GM18951 (cell line): Measurements from ENCODE around the gene RBP4.
"Not testable (repeated sequence)": the region's sequence is repeated elsewhere in the genome, so short reads cannot be mapped to it uniquely, and the experiment has no call there.

Experiments used
- POLR2A ChIP-seq: IDR thresholded peaks from 4 replicates; pipeline ENCODE4 v1.6.1; 2011; ENCODE audit warnings: mild to moderate bottlenecking; ENCODE audit not compliant: insufficient read length, insufficient read depth; ENCODE audit errors: extremely low read depth
- in situ Hi-C: fragments of 300-500 bp; cut with MboI; formaldehyde crosslinking; loops from one replicate; pipeline ENCODE4 v1.12.0; 2022; ENCODE audit warnings: low sequenced_read_pairs, mixed read lengths, inconsistent platforms; ENCODE audit not compliant: unreplicated experiment

The RBP4 gene

GRCh38 chr10:93566435-93567276 lies 34.4 kb downstream of the RBP4 start, which contains the start of gene FFAR4:
TSS of gene FFAR4 (plus strand) at chr10:93566665. CDS start at chr10:93566721, 56 bp downstream.
- in situ Hi-C loops = no loop called here
- no peak for TF ChIP-seq POLR2A

DNA sequence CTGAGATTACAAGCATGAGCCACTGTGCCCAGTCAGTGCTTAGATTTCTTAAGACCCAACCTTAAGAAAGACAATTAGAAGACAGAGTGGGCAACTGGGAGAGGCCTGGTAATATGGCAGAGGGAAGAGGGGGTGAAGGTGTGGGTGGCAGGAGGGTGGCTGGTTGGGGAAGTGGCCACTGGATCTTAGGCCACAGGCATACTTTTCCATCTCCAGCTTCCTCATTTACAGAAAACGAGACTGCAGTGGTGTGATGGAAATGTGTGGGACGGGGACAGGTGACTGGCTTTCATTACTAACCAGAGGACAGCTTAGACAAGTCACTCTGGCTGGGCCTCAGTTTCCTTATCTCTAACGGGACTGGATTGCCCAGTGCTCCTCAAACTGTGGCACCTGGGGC lies 35.6 kb downstream of the RBP4 start:
- in situ Hi-C loops = no loop called here
- TF ChIP-seq POLR2A = no peak

- in situ Hi-C loops = no loop called here
- no peak for TF ChIP-seq POLR2A
Measured at GRCh38 chr10:93560541-93560940, 40.5 kb downstream of the RBP4 start.

DNA sequence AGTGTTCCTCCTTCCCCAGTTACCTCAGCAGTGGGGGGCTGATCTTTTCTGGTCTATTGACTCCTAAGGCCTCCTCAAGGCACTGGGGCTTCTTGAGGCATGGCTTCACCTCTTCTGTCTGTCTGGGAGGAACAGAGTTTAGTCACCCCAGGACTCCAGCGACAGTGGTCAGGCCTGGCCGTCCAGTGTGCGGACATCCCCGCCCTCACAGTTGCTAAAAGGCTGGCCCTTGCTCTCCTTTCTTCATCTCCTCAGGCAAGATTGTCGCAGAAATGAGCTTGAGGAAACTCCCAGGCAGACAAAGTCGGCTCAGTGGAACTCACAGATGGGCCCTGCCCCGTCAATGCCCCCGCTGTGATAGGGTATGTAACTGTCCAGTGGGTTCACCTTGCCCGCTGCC lies 41.5 kb downstream of the RBP4 start:
- no peak for TF ChIP-seq POLR2A
- in situ Hi-C loops = no loop called here

- in situ Hi-C loops = no loop called here
- no peak for TF ChIP-seq POLR2A
Measured at GRCh38 chr10:93554760-93555432, 46.1 kb downstream of the RBP4 start.

DNA sequence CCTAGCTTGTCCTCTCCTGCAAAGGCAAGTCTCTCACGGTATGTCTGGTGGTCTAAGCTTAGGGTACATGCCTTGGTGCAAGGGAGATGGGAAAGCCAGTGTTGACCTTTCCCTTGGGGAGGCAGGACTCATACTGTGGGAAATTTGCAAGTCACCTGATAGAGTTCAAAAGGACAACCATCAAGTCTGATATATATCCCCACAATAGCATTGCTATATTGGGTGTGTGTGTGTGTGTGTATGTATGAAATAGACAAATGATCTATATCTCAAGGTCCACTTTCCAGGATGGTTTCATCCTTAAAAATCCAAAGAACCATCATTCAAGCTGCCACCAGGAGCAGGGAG lies 46.7 kb downstream of the RBP4 start:
- in situ Hi-C loops = no loop called here

GRCh38 chr10:93553482-93554315 lies 47.3 kb downstream of the RBP4 start:
- in situ Hi-C loops = no loop called here
- TF ChIP-seq POLR2A = no peak

More for the DNA sequence above, 46.7 kb downstream of the RBP4 start:
- no peak for TF ChIP-seq POLR2A

GRCh38 chr10:93552780-93553179 lies 48.3 kb downstream of the RBP4 start:
- TF ChIP-seq POLR2A = no peak
- in situ Hi-C loops = no loop called here

DNA sequence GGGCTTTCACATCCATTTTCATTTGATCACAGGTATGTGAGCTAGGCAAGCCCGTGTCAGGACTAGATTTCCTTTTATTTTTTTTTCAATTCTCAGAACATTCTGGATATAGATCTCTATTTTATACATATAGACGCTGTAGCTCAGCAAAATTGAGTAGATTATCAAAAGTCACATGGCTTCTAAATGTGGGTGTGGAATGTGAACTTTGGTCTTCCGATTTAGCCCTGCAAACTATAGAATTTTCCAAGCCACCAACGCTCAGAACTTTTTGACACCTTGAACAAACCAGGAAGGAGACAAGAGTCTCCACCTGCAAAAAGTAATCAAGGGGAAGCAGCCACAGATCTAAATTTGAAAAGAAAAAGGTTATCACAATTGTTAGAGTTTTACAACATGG lies 50.4 kb downstream of the RBP4 start:
- in situ Hi-C loops = no loop called here

DNA sequence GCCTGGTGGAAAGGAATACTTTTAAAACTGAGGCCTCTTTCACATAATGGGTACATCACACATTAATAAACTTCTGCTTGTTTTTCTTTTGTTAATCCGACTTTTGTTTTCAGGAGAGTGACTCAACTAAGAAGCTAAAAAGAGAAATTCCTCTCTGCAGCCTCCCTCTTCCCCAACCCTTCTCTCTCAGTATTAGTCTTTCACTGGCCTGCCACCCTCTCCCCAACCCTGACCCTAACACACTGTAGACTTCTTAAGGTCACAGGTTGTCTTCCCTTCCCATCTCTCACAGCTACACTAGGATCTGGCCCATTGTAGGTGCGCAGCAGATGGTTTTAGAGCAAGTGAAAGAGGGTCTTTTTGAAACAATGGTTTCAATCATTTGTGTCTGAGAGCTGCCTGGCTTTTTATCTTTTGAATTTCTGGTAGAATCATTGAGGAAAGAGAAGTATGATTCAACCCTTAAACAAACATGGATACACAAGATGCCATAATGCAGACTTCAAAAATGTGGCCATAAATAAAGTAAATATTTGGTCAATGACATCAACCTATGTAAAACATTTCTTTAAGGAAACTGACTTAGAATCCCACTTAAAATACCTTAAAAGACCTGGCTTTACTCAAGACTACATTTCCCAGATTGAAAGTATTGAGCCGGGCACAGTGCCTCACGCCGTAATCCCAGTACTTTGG lies 52.5 kb downstream of the RBP4 start:
- in situ Hi-C loops = no loop called here
- no peak for TF ChIP-seq POLR2A

More for the DNA sequence above, 50.4 kb downstream of the RBP4 start:
- no peak for TF ChIP-seq POLR2A

DNA sequence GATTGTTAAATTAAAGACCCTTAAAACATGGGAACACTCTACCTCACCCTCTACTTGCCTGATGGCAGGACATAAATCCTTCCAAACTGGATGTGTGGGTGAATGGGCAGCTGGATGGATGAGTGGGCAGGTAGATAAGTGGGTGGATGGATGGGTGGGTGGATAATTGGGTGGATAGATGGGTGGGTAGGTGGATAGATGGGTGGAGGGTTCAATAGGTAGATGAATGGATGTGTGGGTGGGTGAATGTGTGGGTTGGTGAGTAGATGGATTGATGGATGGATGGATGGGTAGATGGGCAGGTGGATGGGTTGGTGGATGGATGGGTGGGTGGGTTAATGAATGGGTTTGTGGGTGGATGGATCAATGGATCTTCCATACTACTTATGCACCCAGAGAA lies 53.5 kb downstream of the RBP4 start:
- in situ Hi-C loops = no loop called here

DNA sequence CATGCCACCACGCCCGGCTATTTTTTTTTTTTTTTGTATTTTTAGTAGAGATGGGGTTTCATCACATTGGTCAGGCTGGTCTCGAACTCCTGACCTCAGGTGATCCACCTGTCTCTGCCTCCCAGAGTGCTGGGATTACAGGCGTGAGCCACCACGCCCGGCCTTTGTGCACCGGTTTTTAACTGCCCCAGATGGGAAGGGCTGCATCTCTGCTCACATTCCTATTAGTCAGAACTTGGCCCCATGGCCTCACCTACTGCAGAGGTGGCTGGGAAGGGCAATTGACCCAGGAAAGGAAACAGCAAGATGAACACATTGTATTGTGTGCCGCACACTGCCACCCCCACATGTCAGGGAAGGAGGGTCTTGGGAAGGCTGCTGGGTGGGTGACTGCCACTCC lies 54.0 kb downstream of the RBP4 start:
- in situ Hi-C loops = not testable (repeated sequence)

More for the DNA sequence above, 53.5 kb downstream of the RBP4 start:
- no peak for TF ChIP-seq POLR2A

- in situ Hi-C loops = no loop called here
Measured at GRCh38 chr10:93542358-93542791, 58.7 kb downstream of the RBP4 start.

More at GRCh38 chr10:93542358-93542791, 58.7 kb downstream of the RBP4 start:
- TF ChIP-seq POLR2A = no peak
